PC-9 (cell line): ENCODE data around the gene CRAT. TPM values are rescaled to one million over a fixed set of nuclear protein-coding genes. Genes with fewer than 3 reads are reported as not detected.

ENCODE experiments used
- BruUV-seq: library from RNA; stranded (reverse); fragments of 400-500 nt; replicated peaks from 2 replicates; lab custom pipeline; 2021; lab: Mats Ljungman, UMichigan
- CTCF ChIA-PET: fragments of 300-600 bp; sonication (Branson Sonifier 250); formaldehyde crosslinking; loops from one replicate; lab custom pipeline; 2022; ENCODE audit warnings: antibody characterized with exemption; lab: Charles Lee
- POLR2A ChIA-PET: fragments of 300-600 bp; sonication (Branson Sonifier 250); formaldehyde crosslinking; loops from one replicate; lab custom pipeline; 2022; ENCODE audit warnings: antibody characterized with exemption; ENCODE audit not compliant: unreplicated experiment; lab: Charles Lee
- DNase-seq, 2 experiments: peaks; one replicate each; pipeline versions ENCODE4 v3.0.0 to v3.0.0-alpha.2; 2015 to 2022; ENCODE audit warnings: mixed read lengths in 1 of 2
- H2AFZ ChIP-seq: fragments of 200-600 bp; sonication (generic); 2 replicates; pipeline ENCODE4 v1.8.1; 2017; ENCODE audit warnings: antibody characterized with exemption
- H3F3A ChIP-seq: fragments of 200-600 bp; sonication (generic); 2 replicates; pipeline ENCODE4 v1.8.1; 2017; ENCODE audit warnings: antibody characterized with exemption, mild to moderate bottlenecking, low read depth; ENCODE audit not compliant: insufficient read depth
- H3K27ac ChIP-seq: fragments of 200-600 bp; sonication (generic); 2 replicates; pipeline ENCODE4 v1.6.1; 2016; ENCODE audit warnings: mixed run types
- H3K27me3 ChIP-seq: fragments of 200-600 bp; sonication (generic); 2 replicates; pipeline ENCODE4 v1.6.1; 2016; ENCODE audit warnings: low read depth, mixed run types; ENCODE audit not compliant: insufficient read depth
- H3K36me3 ChIP-seq: fragments of 200-600 bp; sonication (generic); 2 replicates; pipeline ENCODE4 v1.6.1; 2016; ENCODE audit warnings: low read depth, mixed run types
- H3K4me1 ChIP-seq: fragments of 200-600 bp; sonication (generic); replicated peaks from 2 replicates; pipeline ENCODE4 v1.6.1; 2016; ENCODE audit warnings: mixed run types; ENCODE audit not compliant: insufficient read depth
- H3K4me2 ChIP-seq: fragments of 200-600 bp; sonication (generic); 2 replicates; pipeline ENCODE4 v1.6.1; 2017; ENCODE audit warnings: mixed run types
- H3K4me3 ChIP-seq: fragments of 200-600 bp; sonication (generic); 2 replicates; pipeline ENCODE4 v1.6.1; 2016; ENCODE audit warnings: mixed run types
- H3K79me2 ChIP-seq: fragments of 200-600 bp; sonication (generic); 2 replicates; pipeline ENCODE4 v1.6.1; 2017; ENCODE audit warnings: low read depth, mixed run types
- H3K9me2 ChIP-seq: fragments of 200-600 bp; sonication (generic); 2 replicates; pipeline ENCODE4 v1.8.1; 2017; ENCODE audit warnings: mild to moderate bottlenecking; ENCODE audit not compliant: insufficient read depth
- H3K9me3 ChIP-seq: fragments of 200-600 bp; sonication (generic); 2 replicates; pipeline ENCODE4 v1.8.1; 2016; ENCODE audit warnings: low read depth; ENCODE audit not compliant: insufficient read depth
- H4K20me1 ChIP-seq: fragments of 200-600 bp; sonication (generic); 2 replicates; pipeline ENCODE4 v1.8.1; 2017; ENCODE audit not compliant: insufficient read depth
- EZH2 ChIP-seq: fragments of 200-600 bp; sonication (generic); IDR thresholded peaks from 2 replicates; pipeline ENCODE4 v1.8.0; 2017; ENCODE audit warnings: antibody characterized with exemption, low read depth
- intact Hi-C: fragments of 100-400 bp; cut with micrococcal nuclease; formaldehyde crosslinking; loops from one replicate; pipeline ENCODE4 v1.10.0; 2022; ENCODE audit not compliant: unreplicated experiment
- total RNA-seq: library from RNA; stranded (reverse); gene quantifications from 2 replicates; pipeline ENCODE4 v1.2.3, GENCODE V29; 2021
- TF ChIP-seq, protein P1 (sequence below): fragments of 200-600 bp; sonication (generic); conservative IDR thresholded peaks from 2 replicates; pipeline ENCODE4 v1.6.1; 2017; ENCODE audit warnings: mixed run types, antibody characterized with exemption, mild to moderate bottlenecking, moderate library complexity

CRAT gene
- total RNA-seq, 1 experiment from 2014 or later: 40.3 TPM

DNA sequence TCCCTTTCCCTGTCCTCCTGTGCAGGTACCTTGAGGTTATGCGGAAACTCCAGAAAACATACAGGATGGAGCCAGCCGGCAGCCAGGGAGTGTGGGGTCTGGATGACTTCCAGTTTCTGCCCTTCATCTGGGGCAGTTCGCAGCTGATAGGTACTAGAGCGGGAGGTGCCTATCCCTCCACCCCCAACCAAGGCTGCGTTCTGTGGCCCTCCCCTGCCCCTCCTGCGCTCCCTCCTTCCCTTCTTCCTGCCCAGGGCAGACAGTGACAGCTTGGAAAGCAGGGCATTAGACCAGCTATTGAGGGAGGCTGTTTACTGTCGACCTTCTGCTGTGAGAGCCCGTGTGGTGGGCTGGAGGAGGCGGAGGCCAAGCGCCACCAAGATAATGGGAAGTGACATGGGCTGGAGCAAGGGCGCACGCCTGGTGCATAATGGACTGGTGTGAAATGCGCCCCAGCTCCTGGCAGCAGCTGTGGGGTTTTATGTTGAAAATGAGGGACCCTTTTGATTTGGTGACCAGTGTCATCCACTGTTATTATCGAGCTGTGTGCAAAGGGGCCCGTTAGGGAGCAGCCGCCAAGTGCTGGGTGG is 25.9 kb upstream of the CRAT start:
- POLR2A ChIA-PET: interaction anchor here (0.6 to 0.7 kb wide), 2 partner anchors 301 to 644 kb away, joined by 3 read pairs; no protein-coding TSS in a partner anchor
- H3K4me2 ChIP-seq: no peak overlapping the region
- H3K79me2 ChIP-seq: peaks cover 8% of the 10 kb centered on the region
- CTCF ChIA-PET: interaction anchor here (0.6 kb wide), 2 partner anchors 108 to 346 kb away, joined by 5 to 6 read pairs; no protein-coding TSS in a partner anchor
- intact Hi-C loops: no loop called here
- no peak for TF ChIP-seq EZH2
- TF ChIP-seq, protein P1, sequence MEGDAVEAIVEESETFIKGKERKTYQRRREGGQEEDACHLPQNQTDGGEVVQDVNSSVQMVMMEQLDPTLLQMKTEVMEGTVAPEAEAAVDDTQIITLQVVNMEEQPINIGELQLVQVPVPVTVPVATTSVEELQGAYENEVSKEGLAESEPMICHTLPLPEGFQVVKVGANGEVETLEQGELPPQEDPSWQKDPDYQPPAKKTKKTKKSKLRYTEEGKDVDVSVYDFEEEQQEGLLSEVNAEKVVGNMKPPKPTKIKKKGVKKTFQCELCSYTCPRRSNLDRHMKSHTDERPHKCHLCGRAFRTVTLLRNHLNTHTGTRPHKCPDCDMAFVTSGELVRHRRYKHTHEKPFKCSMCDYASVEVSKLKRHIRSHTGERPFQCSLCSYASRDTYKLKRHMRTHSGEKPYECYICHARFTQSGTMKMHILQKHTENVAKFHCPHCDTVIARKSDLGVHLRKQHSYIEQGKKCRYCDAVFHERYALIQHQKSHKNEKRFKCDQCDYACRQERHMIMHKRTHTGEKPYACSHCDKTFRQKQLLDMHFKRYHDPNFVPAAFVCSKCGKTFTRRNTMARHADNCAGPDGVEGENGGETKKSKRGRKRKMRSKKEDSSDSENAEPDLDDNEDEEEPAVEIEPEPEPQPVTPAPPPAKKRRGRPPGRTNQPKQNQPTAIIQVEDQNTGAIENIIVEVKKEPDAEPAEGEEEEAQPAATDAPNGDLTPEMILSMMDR: no peak
- H3K4me3 ChIP-seq: no peak overlapping the region
- peaks cover 15% of the 10 kb centered on the region; the same call in 1 of the 2 replicates for H3F3A ChIP-seq
- no peak for DNase-seq
- no peak overlapping the region for H2AFZ ChIP-seq
- H3K27ac ChIP-seq: no peak overlapping the region
- H3K4me1 ChIP-seq: peaks cover 24% of the 10 kb centered on the region
- no peaks in the 10 kb centered on the region for H4K20me1 ChIP-seq
- H3K27me3 ChIP-seq: no peaks in the 10 kb centered on the region
- no peaks in the 10 kb centered on the region for H3K36me3 ChIP-seq
- H3K9me2 ChIP-seq: no peaks in the 10 kb centered on the region
- no peaks in the 10 kb centered on the region for H3K9me3 ChIP-seq
- no TSS peak for BruUV-seq

DNA sequence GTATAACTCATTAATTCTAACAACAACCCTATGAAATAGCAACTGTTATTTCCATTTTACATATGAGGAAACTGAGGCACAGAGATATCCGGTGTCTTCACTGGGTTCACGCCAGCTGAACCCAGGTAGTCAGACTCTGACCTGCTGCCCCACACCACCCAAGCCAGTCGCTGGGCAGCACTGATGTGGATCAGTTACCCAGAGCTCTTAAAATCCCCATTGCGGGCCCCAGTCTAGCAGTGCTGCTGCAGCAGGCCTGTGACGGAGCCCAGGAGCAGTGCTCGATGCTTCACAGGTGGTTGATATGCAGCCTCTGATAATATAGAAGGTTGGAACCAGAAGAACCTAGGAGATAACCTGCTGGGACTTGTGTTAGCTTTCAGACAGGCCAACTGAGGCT is 24.9 kb upstream of the CRAT start:
- ChIA-PET POLR2A (no interaction called here), CTCF (no interaction called here)
- BruUV-seq: no TSS peak
- peaks cover 14% of the 10 kb centered on the region for H3K4me1 ChIP-seq
- H3F3A ChIP-seq: peaks cover 20% of the 10 kb centered on the region; the same call in 1 of the 2 replicates
- no peak overlapping the region for H3K4me2 ChIP-seq
- H3K27me3 ChIP-seq: no peaks in the 10 kb centered on the region
- H3K9me2 ChIP-seq: no peaks in the 10 kb centered on the region
- H3K9me3 ChIP-seq: no peaks in the 10 kb centered on the region
- H3K27ac ChIP-seq: no peak overlapping the region
- no peak overlapping the region for H3K4me3 ChIP-seq
- H2AFZ ChIP-seq: no peak overlapping the region
- intact Hi-C loops: no loop called here
- DNase-seq: no peak
- TF ChIP-seq EZH2: no peak
- TF ChIP-seq, protein P1: no peak
- H4K20me1 ChIP-seq: no peaks in the 10 kb centered on the region
- no peaks in the 10 kb centered on the region for H3K36me3 ChIP-seq
- H3K79me2 ChIP-seq: no peaks in the 10 kb centered on the region

DNA sequence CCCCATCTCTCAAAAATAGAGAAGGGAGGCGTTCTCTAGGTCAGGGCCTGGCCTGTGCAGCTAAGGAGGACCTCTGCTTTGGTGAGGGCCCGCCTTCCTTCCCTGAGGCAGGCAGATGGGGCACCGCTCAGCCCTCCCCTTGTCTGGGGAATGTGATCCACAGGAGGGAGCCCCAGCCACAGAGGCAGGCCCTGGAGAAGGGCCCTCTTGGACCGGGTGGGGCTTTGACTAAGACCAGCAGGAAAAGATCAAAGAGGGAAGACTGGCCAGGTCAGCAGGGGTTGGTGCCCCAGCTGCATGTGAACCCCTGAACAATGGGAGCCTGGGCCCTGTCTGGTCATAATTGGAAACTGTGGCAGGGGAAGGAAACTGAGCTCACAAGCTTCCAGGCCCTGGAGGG is 22.5 kb upstream of the CRAT start:
- peaks cover 10% of the 10 kb centered on the region; the same call in 1 of the 2 replicates for H3F3A ChIP-seq
- no peaks in the 10 kb centered on the region for H3K79me2 ChIP-seq
- H3K4me1 ChIP-seq: no peaks in the 10 kb centered on the region
- no peak for TF ChIP-seq EZH2
- TF ChIP-seq, protein P1: no peak
- H2AFZ ChIP-seq: no peak overlapping the region
- DNase-seq: no peak
- H3K27ac ChIP-seq: no peak overlapping the region
- no peak overlapping the region for H3K4me2 ChIP-seq
- intact Hi-C loops: loop anchor here (5.0 kb wide), 1 partner anchor 659 kb away; no protein-coding TSS in a partner anchor
- POLR2A ChIA-PET: no interaction called here
- H3K9me3 ChIP-seq: no peaks in the 10 kb centered on the region
- no peaks in the 10 kb centered on the region for H3K27me3 ChIP-seq
- H3K36me3 ChIP-seq: no peaks in the 10 kb centered on the region; the same call in 1 of the 2 replicates
- CTCF ChIA-PET: no interaction called here
- H4K20me1 ChIP-seq: no peaks in the 10 kb centered on the region
- no peak overlapping the region for H3K4me3 ChIP-seq
- H3K9me2 ChIP-seq: no peaks in the 10 kb centered on the region
- BruUV-seq: no TSS peak
